Activated T-cell treated with anti-CD3 and anti-CD28 coated beads for 24 hours (primary cell): Measurements from ENCODE around the gene LTA.

Experiments
- DNase-seq: peaks from one replicate; pipeline ENCODE4 v3.0.0-alpha.2; 2020; ENCODE audit warnings: low read depth

The LTA gene, protein sequence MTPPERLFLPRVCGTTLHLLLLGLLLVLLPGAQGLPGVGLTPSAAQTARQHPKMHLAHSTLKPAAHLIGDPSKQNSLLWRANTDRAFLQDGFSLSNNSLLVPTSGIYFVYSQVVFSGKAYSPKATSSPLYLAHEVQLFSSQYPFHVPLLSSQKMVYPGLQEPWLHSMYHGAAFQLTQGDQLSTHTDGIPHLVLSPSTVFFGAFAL

GRCh38 chr6:31572041-31572911 is at the start of gene LTA:
LTA (plus strand) TSS chr6:31572289; CDS start chr6:31572743, 454 bp downstream.
- DNase-seq, result peak; percentile 76

- DNase-seq, result no peak
Observed at GRCh38 chr6:31525553-31525931, 46.5 kb upstream of the LTA start.

GRCh38 chr6:31525932-31526591 is 46.0 kb upstream of the LTA start:
- DNase-seq, result no peak

DNA sequence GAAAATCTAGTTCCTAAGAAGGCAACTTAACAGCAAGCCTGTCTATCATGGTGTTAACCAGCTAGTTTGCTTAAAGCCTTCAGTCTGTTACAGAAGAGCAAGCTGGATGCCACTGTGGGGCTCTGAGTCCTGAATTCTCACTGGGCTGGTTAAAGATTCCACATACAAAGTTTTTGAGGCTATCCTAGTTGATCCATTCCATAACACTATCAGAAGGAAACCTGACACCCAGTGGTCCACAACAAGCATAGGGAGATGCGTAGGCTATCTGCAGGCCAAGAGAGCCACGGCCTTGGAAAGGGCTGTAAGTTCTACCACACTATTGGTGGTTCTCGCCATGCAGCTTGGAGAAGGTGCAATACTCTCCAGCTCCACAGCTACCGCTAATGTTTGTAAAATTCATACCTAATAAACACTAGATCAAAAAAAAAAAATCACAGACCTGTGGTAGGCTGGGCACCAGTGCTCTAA is 43.7 kb upstream of the LTA start:
- no peak for DNase-seq

- DNase-seq, result no peak
Observed at GRCh38 chr6:31528821-31529328, 43.2 kb upstream of the LTA start, which contains the start of gene MCCD1. MCCD1 (plus strand) TSS chr6:31528962; CDS start chr6:31529015, 53 bp downstream.

- DNase-seq, result no peak
Observed at GRCh38 chr6:31529329-31530150, 42.5 kb upstream of the LTA start.

DNA sequence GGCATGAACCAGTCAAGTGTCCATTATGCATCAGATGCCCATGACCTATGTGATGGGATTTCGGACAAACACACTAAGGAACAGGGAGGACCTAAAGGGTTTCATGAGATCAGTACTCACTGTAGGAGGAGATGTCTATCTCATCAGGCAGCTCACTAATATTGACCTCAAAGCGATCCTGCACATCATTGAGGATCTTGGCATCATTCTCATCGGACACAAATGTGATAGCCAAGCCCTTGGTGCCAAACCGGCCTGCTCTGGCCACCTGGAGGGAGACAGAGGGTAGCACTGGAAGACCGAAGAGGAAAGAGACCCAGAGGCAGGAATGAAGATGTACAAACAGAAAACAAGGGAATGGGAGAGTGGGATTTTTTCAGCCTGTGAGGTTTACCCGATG is 41.4 kb upstream of the LTA start:
- no peak for DNase-seq

- no peak for DNase-seq
Observed at GRCh38 chr6:31531162-31531561, 40.9 kb upstream of the LTA start.

GRCh38 chr6:31531771-31532643 is 40.1 kb upstream of the LTA start:
- DNase-seq, result no peak

DNA sequence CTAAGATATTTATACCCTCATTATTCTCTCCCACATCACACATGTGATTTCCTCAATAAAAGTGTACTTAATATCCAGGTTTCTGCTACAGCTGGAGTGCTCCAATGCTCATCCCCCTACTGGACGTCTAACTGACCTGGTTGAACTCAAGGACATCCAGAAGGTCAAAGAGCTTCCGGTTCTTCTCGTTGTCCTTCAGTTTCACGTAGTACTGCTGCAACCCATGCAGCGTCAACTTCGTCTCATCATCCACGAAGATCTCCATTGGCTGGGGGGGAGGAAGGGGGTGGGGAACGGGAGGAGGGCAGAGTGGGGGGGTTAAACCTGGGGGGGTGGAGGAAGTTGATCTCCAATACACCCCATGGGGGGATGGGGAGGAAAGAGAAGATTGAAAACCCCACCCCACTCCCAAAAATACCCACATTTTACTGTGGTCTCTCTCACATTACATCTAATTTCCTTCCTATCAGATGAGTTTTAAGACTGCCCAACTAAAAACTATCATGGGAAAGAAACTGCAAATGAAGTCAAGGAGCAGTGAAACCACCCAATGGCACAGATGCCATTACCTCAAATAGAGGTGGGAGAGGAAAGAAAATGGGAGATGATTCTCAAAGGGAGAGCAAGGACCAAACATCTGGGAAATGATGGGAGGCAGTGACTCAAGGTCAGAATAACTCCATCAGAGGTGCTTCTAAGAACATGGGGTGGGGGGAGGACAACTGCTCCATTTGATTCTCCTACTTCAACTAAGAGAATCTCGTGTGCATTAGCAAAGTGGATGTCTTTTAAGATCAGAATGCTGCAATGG is 39.2 kb upstream of the LTA start:
- DNase-seq, result no peak

GRCh38 chr6:31533455-31533841 is 38.6 kb upstream of the LTA start:
- no peak for DNase-seq

- DNase-seq, result no peak
Observed at GRCh38 chr6:31534011-31534410, 38.1 kb upstream of the LTA start.

DNA sequence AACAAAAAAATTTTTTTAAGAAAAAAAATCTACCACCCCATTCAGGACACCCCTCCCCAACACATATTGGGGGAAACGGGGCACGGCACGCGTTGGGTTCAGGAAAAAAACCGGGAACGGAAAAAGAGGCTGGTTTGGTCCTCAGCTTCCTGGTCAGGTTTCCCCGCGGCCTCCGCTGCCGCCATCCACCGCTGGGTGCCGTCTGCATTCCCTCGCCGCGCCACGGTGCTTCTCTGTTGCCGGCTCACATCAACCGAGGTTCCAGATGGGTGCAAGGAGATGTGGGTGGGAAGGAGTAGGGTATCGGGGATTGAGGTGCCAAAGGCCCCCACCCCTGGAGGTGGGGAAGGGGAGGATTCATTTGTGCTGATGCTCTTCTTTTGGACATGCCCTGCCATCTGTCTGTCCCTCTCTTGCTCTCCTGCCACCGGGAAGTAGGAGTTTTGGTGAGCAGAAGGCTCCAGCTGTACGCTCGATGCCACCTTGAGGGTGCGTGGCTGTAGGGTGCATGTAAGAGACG is 37.5 kb upstream of the LTA start:
- DNase-seq, result no peak

- DNase-seq, result no peak
Observed at GRCh38 chr6:31535538-31536324, 36.4 kb upstream of the LTA start.

DNA sequence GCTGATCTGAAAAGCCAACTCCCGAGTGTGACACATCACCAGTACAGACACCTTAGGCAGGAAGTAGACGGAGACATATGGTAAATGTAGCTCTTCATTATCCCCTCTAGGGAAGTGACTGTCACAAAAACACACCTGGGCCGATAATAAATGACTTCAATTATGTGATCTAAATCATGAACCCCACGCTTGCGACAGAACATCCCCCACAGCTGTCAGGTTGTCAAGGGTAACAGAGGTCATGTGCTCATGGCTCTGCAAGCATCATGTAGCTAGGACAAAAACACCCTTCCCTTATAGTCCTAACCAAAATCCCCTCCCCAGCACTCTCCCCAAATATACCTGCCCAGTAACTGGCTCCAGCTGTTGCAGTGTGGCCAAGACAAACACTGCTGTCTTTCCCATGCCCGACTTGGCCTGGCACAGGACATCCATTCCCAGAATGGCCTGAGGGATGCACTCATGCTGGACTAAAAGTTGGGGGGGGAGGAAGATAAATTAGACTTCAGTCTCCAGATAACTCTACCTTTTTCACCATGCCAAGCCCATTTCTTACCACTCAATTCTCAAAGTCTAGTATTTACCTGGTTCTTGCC is 33.2 kb upstream of the LTA start:
- DNase-seq, result no peak

DNA sequence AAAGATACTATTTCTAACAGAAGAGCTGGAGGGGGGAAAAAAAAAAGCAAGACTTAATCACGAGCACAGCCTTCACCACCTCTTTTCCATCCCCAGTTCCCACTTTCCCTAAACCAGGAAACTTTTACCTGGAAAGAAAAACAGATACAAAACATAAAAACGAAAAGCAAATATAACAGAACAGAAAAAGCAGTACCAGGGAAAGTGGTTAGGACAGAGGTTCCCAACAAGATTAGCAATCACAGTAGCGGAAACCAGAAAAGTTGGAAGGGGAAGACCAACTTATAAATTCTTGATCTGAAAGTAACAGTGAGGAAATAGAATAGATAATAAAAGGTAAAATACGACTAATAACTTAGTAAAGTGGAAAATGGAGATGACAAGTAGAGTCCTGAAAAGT is 31.4 kb upstream of the LTA start:
- no peak for DNase-seq

DNA sequence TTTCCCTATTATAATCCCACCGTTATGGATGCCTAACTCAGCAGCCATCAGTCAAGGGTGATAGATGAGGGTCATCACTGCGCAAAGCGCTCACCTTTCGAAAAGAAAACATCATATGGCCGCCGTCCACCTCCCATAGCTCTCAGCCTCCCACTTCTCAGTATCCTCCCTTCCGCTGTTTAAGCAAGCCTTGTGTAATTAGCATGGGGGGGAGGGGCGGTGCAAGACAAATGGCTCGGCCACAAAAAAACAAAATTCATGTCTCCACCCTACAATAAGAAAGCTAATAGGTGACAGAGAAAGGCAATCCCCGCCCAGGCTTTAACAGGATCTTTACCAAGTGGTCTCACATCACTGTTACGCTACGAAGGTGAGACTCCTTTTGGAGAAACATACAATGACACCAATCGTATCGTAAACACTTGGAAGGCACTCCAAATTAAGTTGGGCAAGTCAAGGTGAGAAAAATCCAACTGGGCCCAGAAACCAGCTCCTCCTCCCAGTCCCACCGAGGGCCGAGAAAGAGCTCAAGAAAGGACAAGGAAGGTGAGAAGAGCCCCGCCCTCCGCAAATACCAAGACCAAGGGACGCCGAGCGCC is 30.9 kb upstream of the LTA start:
- DNase-seq, result peak; percentile 45
